ENCODE measurements around the gene TRAPPC4.
"Not testable (repeated sequence)": the region's sequence is repeated elsewhere in the genome, so short reads cannot be mapped to it uniquely, and the experiment has no call there.

TRAPPC4 gene

GRCh38 chr11:119014209-119014924 is 4.2 kb upstream of the TRAPPC4 start:
- no peak for DNase-seq

- no peak for DNase-seq
Measured at GRCh38 chr11:119015054-119015611, 3.4 kb upstream of the TRAPPC4 start.

- DNase-seq, result no peak
Measured at GRCh38 chr11:119016216-119017009, 2.2 kb upstream of the TRAPPC4 start.

GRCh38 chr11:119017377-119017776 is 1.2 kb upstream of the TRAPPC4 start:
- not testable (repeated sequence) for DNase-seq

- no peak for DNase-seq
Measured at GRCh38 chr11:119019996-119020395, 1.4 kb downstream of the TRAPPC4 start.

GRCh38 chr11:119021631-119022030 is 3.1 kb downstream of the TRAPPC4 start:
- DNase-seq, result no peak

- no peak for DNase-seq
Measured at GRCh38 chr11:119023741-119024140, 5.2 kb downstream of the TRAPPC4 start.

GRCh38 chr11:119024430-119025098 is 6.0 kb downstream of the TRAPPC4 start:
- DNase-seq, result no peak

GRCh38 chr11:119025099-119025473 is 6.5 kb downstream of the TRAPPC4 start:
- no peak for DNase-seq

GRCh38 chr11:119025541-119025940 is 7.0 kb downstream of the TRAPPC4 start:
- no peak for DNase-seq

GRCh38 chr11:119025978-119026766 is 7.6 kb downstream of the TRAPPC4 start:
- DNase-seq, result no peak

- DNase-seq, result no peak
Measured at GRCh38 chr11:119026970-119027369, 8.4 kb downstream of the TRAPPC4 start.

- DNase-seq, result no peak
Measured at GRCh38 chr11:119027561-119028345, 9.2 kb downstream of the TRAPPC4 start.

- DNase-seq, result no peak
Measured at GRCh38 chr11:119028346-119029068, 9.9 kb downstream of the TRAPPC4 start.

GRCh38 chr11:119029069-119029339 is 10.4 kb downstream of the TRAPPC4 start:
- no peak for DNase-seq

GRCh38 chr11:119029340-119030028 is 10.9 kb downstream of the TRAPPC4 start:
- peak; percentile 33 for DNase-seq

- no peak for DNase-seq
Measured at GRCh38 chr11:119030029-119030328, 11.4 kb downstream of the TRAPPC4 start.

GRCh38 chr11:119030329-119031047 is 11.9 kb downstream of the TRAPPC4 start, which contains the start of gene SLC37A4:
Gene SLC37A4, minus strand, starts transcription at chr11:119030877.
- peak; percentile 98 for DNase-seq

- no peak for DNase-seq
Measured at GRCh38 chr11:119031912-119032280, 13.3 kb downstream of the TRAPPC4 start.

- DNase-seq, result not testable (repeated sequence)
Measured at GRCh38 chr11:119033421-119033820, 14.9 kb downstream of the TRAPPC4 start.

All from eye (tissue), 1 donor.